Stimulated activated CD4-positive, alpha-beta T cell treated with anti-CD3 and anti-CD28 coated beads, Interleukin-4, amount 100 ng/mL, for 1 hour (primary cell): Measurements from ENCODE around the gene CNNM2.

Experiments used
- DNase-seq: peaks from one replicate; pipeline ENCODE4 v3.0.0-alpha.2; 2020

Gene CNNM2

DNA sequence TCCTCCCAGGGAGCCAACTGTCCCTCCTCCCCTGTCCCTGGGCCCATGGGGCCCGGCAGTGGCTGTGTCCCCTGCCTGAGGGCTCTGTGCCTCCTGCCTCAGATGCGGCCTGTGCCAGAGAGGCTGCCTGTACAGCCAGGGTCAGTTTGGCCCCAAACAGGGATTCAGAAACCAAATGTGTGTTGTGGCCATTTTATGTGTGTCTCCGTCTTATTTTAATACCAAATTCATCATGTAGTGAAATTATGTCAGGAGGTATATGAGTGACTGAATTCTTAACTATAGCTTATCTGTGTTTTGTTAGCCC lies 160.2 kb downstream of the CNNM2 start:
- no peak for DNase-seq

DNA sequence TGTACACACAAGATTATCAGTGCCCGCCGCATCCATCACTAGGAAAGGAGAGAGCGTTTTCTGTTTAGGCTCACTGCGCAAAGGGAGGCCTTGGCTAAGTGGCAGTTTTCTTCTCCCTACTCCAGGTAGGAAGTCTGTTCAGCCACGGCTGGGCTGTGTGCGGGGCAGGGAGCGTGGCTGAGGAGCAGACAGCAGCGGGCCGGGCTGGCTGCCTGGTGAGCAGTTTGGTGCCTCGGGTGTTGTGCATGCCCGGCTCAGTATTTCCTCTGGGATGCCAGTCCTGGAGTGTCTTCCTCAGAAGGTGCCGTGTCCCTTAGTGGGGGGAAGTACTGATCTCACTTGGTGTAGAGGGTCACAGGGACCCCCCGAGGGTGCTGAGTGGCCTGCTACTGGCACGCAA lies 160.6 kb downstream of the CNNM2 start:
- no peak for DNase-seq

DNA sequence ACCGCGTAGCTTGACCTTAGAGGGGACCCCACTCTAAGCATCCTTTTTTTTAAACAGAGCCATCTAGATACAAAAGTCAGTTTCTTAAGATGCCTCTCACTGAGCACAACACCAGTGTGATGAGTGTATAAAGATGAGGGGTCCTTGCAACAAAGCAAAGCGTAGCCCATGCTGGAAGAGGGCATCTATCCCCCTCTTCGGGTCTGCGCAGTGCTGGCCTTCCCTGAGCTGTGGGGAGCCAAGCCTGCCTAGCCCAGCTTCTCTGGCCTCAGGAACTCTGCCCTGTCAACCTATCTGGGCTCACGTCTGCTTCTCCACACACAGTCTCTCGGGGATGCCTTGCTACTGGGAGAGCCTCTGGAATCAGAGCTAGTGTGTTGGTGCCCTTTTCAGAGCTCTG lies 161.0 kb downstream of the CNNM2 start:
- DNase-seq: no peak

DNA sequence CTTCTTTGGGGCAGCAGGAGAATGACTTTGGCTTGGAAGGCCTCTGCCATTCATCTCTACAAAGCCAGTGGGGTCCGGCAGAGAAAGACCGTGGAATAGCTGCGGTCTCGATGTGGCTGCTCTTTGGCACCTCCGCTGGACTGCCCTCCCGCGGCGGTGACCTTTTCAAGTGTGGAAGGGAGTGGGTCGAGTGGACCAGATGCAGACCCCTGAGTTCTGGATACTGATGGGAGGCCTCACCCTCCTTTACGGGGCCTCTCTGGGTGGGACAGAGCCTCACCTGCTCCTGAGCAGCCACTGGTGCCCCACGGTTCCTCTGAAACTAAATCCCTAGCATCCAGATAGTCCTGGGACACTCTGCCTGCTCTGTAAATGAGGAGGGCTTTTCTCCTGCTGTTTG lies 161.9 kb downstream of the CNNM2 start:
- DNase-seq: no peak

DNA sequence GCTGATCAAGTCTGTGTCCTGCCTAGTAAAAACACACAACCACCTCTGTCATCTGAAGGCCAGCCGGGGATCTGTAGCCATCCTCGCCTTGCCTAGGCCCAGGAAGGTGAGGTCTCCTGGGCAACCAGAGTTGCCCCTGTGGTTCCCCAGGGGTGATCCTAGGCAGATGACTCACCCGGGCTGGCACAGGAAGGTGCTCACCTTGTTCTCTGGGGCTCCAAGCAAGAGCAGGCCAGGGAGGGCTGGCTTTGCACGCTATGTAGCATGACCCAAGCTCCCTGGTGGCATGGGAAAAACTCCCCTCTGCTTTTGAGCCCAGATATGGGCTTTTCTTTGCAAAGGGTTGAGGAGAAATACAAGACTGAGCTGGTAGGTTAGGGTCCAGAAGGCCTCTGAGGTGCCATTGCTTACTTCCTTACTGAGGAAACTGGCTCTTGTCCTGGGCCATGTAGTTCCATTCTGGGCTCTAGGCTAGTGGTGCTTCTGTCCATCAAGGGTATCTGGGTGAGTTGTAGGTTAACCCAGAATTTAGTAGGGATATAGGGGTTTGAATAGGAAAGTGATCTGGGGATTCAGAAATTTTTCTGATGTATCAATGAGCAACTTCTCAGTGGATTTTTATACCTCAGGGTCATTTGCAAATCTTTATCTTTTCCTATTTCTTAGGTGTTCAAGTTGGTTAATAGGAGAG lies 162.9 kb downstream of the CNNM2 start:
- no peak for DNase-seq

DNA sequence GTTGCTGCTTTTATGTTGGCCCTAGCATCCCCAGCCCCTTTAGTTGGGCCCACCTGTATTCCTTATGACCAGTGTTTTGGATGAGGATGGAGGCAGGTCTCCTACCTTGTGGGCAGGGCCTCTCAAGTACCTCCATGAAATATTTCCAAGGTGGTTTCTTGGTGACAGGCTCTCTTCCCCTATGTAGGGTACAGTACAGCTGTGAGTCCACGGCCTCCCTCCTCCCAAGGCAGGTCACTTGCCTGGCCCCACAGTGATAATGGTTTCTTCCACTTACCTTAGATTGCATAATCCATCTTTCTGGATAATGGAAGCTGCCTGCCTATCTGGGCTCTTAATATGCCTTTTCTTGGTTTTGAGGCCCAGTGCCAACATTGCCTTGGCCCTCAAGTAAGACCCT lies 164.6 kb downstream of the CNNM2 start:
- DNase-seq: no peak

DNA sequence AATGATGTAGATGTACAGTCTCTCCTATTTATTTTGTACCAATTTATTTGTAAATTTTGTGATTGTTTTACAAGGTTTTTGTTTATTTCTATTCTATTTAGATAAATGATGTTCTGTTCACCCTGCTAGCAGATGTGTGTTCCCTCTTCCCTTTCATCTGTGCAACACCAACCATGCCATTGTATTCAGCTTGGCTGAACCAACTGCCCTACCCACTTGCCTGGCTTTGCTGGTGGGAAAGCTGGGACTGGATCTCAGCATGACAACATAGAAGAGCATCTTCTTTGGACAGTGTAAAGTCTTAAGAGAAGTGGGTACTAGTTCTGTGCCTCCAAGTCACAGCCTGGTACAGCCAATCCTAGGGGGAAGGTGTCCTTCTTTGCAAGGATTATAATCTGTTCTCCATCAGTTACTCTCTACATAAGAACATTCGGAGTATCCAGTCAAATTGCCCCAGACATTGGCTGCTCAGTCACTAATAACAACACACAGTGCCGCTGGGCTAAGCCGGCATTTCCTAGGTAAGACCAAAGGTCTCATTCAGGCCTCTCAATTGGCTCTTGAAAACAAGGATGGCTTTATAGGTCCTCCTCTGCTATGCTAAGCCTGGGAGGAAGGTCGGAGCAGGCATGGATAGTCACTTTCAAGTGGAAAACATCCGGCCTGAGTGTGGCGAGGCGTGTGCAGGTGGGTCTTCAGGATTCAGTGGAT lies 165.3 kb downstream of the CNNM2 start:
- DNase-seq: no peak

DNA sequence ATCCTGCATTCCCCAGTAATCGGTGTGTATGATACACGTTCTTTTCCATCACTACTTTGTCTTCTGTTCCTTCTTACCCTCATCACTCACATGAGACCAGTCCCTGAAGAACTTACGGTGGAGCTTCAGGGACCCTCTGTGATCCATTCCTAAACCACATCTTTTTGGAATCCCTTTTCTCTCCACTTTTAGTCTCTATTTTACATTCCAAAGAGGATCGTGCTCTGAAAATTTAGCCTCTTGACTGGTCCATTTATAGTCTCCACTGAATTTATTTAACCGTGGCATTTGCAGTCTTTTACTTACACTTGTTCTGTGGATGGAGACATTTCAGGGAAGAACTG lies 165.9 kb downstream of the CNNM2 start:
- no peak for DNase-seq

DNA sequence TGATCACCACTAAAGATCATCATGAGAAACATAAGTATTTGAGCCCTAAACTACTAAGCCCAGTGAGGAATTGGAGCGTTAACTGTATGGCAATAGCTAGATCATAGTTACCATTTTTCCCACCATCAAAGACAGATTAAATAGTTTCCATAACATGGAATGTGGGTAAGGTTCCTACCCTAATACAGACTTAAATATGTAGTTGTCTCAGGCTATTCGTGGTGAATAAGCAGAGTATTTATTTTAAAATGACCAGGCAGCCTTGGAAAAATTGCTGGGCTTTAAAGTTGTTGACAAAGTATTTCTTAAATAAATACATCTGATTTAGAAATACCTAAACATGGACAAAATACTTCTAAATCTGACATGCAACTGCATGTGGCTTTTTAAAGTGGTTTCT lies 168.2 kb downstream of the CNNM2 start:
- DNase-seq: no peak

DNA sequence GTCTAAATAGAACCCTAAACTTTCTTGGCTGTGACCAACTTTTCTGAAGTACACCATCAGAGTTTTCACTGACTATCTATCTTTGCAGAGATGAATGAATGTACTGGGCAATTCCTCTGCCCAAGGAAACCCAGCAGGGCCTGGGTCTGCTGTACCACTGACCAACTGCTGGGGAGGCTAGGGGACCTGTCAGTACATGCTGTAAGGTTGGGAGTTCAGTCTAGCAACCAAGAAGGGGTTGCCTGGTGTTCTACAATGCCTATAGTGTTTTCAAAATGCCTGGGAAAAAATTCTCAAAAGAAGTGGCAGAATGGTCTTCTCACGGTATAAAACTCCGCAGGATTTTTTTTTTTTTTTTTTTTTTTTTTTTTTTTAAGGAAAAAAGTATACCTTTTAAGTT lies 168.7 kb downstream of the CNNM2 start:
- no peak for DNase-seq

DNA sequence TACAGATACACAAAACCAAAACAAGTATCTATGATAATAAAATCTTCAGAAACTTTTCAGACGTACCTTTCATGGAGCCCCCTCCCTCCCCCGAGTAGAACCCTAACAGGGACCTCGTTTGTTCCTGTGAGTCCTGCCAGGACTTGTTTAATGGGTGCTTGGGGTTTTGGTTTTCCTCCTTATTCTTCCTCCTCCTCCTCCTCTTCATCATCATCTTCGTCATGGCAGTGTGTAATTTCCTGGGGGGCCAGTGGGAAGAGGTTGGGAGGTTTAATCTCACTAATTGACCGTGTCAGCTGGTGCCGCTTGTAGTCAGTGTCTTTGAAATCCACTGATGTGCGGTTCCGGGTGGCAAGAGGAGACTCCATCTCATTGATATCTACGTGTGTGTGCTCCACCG lies 171.4 kb downstream of the CNNM2 start:
- DNase-seq: no peak

DNA sequence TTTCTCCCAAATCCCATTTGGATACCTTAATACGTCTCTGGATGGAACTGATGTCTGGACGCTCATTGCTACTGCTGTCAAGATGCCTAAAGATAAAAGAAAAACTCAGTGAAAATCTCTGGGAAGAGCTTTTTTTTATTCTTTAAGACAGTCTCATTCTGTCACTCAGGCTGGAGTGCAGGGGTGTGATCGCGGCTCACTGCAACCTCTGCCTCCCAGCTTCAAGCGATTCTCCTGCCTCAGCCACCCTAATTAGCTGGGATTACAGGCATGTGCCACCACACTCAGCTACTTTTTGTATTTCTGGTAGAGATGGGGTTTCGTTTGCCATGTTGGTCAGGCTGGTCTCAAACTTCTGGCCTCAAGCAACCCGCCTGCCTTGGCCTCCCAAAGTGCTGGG lies 172.8 kb downstream of the CNNM2 start:
- DNase-seq: no peak

DNA sequence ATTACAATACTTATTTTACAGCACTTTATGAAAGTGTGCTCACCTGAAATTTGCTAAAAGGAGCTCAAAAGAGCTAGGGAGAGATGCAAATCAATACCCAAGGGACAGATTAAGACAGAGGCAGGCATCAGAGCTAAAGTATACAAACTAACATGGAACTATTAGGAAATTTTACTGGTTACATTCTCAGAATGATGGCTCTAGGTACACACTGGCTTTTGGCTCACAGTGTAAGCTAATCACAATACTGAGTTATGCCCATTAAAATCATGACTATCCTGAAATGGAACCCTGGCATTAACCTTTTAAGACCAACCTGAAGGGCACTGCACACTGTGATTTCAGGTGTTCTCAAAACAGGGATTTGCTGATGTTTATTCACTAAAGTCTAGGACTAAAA lies 176.9 kb downstream of the CNNM2 start:
- DNase-seq: no peak

DNA sequence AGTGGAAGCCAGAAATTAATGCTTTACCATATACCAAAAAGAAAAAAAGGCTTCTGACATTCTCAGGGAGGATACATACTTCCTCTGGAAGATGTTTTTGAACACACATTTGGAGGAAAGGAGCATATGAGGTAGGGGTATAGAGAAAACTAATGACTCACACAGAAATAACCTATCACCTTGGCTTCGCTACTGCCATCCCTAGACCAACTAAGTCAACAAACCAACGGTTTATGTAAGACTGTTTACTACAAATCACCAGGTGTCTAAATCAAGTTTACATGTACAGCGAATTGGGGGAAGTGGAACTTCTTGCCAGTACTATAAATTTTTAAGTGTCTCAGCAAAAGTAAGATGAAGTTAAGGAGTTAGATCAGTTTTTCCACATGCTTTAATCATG lies 178.0 kb downstream of the CNNM2 start:
- no peak for DNase-seq

DNA sequence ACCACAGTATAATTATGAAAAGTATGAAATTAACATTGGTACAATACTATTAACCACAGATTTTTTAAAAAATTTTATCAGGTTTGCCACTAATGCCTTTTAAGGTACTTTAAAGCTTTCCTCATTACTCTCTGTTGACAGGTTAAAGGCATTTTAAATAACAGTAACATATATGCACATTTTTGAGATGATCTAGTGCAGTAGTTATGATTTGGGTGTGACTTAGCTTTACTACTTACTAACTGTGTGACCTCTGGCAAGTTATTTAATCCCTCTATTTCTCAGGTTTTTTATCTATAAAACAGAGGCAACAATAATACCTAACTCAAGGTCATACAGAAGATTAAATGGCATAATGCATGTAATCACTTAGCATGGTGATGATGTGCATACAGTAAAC lies 180.1 kb downstream of the CNNM2 start:
- DNase-seq: no peak

DNA sequence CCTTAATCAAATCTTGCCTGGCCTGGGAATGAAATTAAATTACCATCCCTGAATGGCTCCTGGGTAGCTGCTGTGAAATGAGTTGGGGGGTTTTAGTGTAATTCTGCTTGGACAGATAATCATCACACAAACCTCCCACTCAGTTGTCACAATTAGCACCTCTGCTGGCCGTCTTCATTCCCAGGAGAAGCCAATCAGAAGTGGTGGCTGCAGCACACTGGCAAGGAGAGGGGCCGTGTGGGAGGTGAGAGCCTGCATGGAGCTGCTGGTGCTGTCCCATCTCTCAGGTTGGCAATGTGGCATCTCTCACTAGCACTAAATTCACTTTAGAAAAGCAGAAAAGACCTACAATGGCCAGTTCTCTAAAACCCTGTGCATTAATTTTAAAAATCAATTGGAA lies 182.5 kb downstream of the CNNM2 start:
- no peak for DNase-seq

DNA sequence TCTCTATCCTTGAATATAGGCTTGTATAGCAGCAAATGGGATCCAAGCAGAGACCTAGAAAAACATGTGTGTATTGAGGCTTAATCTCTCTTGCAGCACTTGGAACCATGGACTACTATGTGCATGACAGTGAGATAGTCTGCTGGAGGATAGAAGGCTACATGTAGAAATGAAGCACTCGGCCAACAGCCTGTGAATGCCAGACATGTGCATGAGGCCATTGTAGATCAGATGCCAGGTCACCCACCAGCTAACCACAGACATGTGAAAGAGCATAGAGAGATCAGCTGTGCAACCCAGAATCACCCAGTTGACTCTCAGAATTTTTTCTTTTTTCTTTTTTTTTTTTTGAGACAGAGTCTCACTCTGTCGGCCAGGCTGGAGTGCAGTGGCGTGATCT lies 184.1 kb downstream of the CNNM2 start:
- DNase-seq: no peak

DNA sequence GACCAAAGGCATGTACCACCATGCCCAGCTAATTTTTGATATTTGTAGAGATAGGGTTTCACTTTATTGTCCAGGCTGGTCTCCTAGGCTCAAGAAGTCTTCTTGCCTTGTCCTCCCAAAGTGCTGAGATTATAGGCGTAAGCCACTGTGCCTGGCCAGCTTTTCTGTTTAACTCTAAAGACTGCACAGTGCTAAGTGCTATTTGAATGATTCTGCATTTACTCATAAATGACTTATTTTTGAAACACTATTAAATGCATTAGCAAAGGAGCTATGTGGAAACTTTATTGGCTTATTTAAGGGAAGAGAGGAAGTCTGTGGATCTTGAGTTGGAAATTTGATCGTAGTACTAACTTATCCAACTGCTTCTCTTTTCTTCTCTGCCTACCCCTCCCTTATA lies 185.9 kb downstream of the CNNM2 start:
- DNase-seq: no peak

DNA sequence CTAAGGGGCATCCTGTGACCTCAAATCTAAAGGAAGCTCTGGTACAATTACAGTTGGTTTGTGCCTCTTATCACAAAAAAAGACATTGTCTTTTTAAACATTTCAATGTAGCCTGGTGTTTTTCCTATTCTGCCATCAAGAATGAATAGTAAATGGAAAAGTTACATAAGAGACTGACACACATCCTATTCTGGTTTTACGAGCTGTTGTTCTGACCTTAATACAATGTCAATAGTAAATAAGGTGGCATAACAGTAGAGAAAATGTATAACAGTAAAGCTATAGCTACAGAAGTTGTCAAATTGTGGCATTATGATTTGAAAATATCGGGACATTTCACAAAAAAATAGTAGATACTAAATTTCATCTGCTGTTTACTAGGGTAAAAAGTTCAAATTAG lies 186.6 kb downstream of the CNNM2 start:
- DNase-seq: no peak

DNA sequence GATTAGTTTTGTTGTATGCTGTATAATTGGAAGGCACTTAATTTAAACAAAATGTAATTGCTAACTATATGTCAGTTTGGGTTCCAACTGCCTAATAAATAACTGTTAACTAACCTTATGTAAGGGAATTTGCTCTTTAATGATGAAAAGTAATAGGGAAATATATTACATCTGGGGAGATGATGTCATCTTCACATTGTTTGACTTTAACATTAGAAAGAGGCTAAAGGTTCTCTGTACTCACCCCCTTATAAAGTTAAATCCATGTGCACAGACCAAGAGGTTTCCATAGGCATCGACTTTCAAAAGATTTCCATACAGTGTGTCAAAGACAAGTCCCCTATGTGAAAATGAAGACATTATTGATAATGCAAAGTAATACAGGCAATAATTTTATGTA lies 187.4 kb downstream of the CNNM2 start:
- DNase-seq: no peak

DNA sequence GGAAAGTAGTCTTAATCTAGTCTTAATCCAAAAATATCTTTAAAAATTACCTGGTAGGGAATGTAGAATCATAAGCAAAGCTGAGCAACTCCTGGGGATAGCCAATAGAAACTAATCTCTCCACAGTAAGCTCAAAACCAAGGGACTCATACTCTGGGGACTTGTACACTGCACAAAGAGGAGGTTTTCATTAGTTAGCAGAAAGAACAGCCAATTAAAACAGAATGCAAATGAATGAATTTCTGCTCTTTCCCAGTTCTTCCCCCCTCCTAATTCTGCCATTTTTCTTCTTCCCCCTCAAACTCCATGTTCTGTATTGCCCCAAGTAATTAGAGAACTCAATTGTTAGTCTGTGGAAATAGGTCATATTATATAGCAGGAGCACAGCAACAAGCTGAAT lies 188.4 kb downstream of the CNNM2 start:
- no peak for DNase-seq

DNA sequence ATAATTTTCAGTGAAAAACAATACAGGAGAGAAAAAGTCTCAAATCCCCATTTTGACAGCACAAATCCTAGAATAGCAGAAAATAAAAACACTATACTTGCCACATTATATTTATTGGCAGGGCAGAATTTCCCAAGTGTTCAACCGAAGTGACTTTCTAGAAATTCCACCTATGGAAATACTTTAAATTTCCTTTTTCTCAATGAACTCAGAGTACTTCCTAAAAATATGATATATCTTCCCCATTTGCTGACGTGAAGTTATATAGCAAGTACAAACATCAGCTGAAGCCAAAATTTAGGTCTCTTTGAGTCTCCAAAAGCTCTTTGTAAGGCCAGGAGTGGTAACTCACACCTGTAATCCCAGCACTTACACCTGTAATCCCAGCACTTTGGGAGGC lies 191.7 kb downstream of the CNNM2 start:
- no peak for DNase-seq

DNA sequence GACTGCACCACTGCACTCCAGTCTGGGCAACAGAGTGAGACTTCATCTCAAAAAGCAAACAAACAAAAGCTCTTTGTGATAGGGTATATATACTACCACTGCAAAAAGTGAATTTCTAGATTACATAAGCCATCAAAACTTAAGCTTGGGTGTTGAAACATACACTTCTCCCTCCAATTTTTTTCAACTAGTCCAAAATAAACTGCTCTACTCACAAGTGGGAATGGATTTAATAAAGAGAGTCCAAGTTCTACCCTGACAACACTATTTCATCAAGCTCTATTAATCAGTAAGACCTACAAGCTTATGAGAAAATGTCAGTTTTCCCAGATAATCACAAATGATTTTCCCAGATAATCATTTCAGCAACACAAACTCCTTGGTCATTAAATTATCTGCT lies 192.3 kb downstream of the CNNM2 start:
- no peak for DNase-seq

DNA sequence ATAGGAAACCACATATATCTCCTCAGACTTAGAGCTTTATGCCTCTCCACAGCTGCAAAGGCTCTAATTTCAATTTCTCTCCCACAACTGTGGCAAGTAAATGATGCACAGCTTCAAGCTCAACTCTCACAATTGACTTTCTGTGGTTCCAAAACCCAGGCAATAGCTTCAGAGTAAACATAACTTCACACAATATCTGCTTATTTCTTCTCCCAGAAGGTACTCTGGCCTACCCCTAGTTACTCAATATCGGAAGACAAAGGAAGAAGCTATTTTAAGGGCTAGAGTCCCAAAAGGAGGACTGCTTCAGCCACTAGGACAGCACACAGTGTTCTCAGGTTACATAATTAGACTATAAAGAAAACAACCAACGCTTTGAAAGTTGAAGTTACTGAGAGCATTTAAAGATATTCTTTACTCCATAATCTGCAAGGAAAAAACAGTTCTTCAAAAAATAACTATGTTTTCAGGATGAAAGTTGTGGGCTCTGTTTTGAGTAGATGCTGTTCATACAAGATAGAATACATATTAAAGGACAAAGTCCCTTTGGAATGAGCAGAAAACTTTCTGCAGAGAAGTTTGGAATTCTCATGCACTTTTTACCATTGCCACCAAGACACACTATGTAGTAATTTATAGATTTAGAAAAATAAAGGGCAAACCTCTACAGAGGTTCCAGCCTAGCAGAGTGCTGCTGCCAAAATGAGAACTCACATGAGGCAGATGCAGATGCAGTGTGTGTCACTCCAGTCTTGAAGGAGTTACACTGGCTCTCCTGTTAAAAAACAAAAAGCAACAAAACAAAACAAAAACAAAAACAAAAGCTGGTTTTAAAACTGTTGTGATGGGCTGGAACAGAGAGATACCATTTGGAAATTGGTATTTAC lies 193.2 kb downstream of the CNNM2 start:
- DNase-seq: no peak
